ENCODE data around the gene TSPEAR.

GRCh38 chr21:44482581-44483287 lies 228.6 kb downstream of the TSPEAR start:
- TF ChIP-seq CTCF (IDR thresholded peaks at IDR 0.05) (no peak), ZFX (IDR thresholded peaks at IDR 0.05; ENCODE audit: borderline replicate concordance) (no peak)

Data from 22Rv1 (cell line).